Activated CD8-positive, alpha-beta T cell treated with anti-CD3 and anti-CD28 coated beads, Interleukin-2, amount 10 ng/mL, durations not matched to agents 7 days and 5 days (primary cell): Measurements from ENCODE around the gene PPAT. TPM values are rescaled to one million over a fixed set of nuclear protein-coding genes. Genes with fewer than 3 reads are reported as not detected.
"Not testable (repeated sequence)": the region's sequence is repeated elsewhere in the genome, so short reads cannot be mapped to it uniquely, and the experiment has no call there.

Experiments used
- ATAC-seq: fragments of 150-1000 bp; cut with Tn5 transposase; one replicate; pipeline ENCODE4 v1.10.0; 2021; ENCODE audit warnings: moderate library complexity
- CTCF ChIA-PET: fragments of 350-600 bp; sonication (Branson Sonifier 250); formaldehyde crosslinking; loops from one replicate; lab custom pipeline; 2021; ENCODE audit warnings: antibody characterized with exemption; lab: Charles Lee
- POLR2A ChIA-PET: fragments of 350-600 bp; sonication (Branson Sonifier 250); formaldehyde crosslinking; loops from one replicate; lab custom pipeline; 2021; ENCODE audit warnings: antibody characterized with exemption; lab: Charles Lee
- DNase-seq: peaks from one replicate; pipeline ENCODE4 v3.0.0-alpha.2; 2020
- H3K27ac Mint-ChIP-seq: one replicate; pipeline ENCODE4 v1.8.0; 2021; ENCODE audit warnings: mild to moderate bottlenecking, mixed read lengths
- H3K27me3 Mint-ChIP-seq: one replicate; pipeline ENCODE4 v1.8.0; 2021; ENCODE audit warnings: low read depth, mixed read lengths
- H3K36me3 Mint-ChIP-seq: one replicate; pipeline ENCODE4 v1.8.0; 2021; ENCODE audit warnings: low read depth, mixed read lengths
- H3K4me1 Mint-ChIP-seq: one replicate; pipeline ENCODE4 v1.8.0; 2021; ENCODE audit warnings: low read depth, mixed read lengths
- H3K4me3 Mint-ChIP-seq: one replicate; pipeline ENCODE4 v1.8.0; 2021; ENCODE audit warnings: mild to moderate bottlenecking, mixed read lengths
- H3K9me3 Mint-ChIP-seq: one replicate; pipeline ENCODE4 v1.8.0; 2022; ENCODE audit warnings: mixed read lengths; ENCODE audit not compliant: insufficient read depth
- total RNA-seq, 2 experiments: library from RNA; stranded (reverse); gene quantifications; one replicate each; pipeline ENCODE4 v1.2.3, GENCODE V29; 2021

Gene PPAT
- total RNA-seq, 2 experiments from 2014 or later, result 29.0 to 32.5 TPM

DNA sequence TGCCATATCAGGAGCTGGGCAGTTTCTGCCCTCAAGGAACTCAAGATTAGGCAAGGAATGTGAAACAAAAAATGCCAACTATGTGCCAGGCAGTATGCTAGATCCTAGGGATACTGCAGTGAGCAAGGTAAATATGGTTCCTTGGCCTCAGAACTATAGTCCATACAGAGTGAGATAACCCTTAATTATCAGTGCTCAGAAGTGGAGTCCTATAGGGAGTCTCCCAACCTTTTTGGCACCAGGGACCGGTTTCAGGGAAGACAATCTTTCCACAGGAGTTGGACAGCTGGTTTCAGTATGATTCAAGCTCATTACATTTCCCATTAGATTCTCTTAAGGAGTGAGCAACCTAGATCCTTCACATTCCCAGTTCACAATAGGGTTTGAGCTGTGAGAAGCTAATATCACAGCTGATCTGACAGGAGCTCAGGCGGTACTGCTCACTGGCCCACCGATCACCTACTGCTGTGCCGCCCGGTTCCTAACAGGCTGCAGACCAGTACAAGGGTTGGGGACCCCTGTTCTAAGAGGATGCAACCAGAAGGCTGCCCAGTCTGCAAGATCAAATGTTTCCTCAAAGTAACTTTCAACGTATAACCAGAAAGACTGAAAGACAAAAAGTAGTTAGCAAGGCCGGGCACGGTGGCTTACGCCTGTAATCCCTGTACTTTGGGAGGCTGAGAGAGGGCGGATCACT, 30.3 kb upstream of the PPAT start:
- peak overlapping the region; percentile 100 for H3K4me3 Mint-ChIP-seq
- ChIA-PET POLR2A (interaction anchor here (0.6 to 2.8 kb wide), 9 partner anchors 9 to 355 kb away, joined by 3 to 20 read pairs (median 4); partner anchors contain the start of genes AASDH, PAICS and PPAT), CTCF (interaction anchor here (0.6 to 2.7 kb wide), 5 partner anchors 25 to 371 kb away, joined by 3 to 8 read pairs (median 3); no protein-coding TSS in a partner anchor)
- ATAC-seq (no peak), DNase-seq (no peak)
- H3K27me3 Mint-ChIP-seq, result no peaks in the 10 kb centered on the region
- peaks cover 37% of the 10 kb centered on the region for H3K4me1 Mint-ChIP-seq
- peak overlapping the region; percentile 100 for H3K27ac Mint-ChIP-seq
- peaks cover 52% of the 10 kb centered on the region for H3K36me3 Mint-ChIP-seq
- no peaks in the 10 kb centered on the region for H3K9me3 Mint-ChIP-seq

DNA sequence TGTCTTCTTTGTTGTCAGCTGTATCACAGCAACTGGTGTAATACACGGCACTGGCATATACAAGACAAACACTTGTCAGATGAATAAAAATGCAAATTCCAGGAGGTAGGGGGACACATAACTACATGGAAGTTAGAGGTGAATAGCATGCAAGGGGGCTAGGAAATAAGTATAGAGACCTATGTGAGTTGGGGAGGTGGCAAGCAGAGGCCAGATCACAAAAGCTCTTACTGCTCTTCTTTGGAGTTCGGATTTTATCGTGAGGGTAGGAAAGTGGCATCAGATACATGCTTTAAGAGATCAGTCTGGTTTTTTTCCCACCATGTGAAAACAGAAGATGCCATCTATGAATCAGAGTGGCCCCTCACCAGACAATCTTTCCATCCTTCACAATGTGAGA, 29.2 kb upstream of the PPAT start:
- peaks cover 54% of the 10 kb centered on the region for H3K36me3 Mint-ChIP-seq
- POLR2A ChIA-PET, result interaction anchor here (1.0 to 2.8 kb wide), 2 partner anchors 11 to 28 kb away, joined by 3 to 20 read pairs; partner anchors contain the start of genes PAICS and PPAT

DNA sequence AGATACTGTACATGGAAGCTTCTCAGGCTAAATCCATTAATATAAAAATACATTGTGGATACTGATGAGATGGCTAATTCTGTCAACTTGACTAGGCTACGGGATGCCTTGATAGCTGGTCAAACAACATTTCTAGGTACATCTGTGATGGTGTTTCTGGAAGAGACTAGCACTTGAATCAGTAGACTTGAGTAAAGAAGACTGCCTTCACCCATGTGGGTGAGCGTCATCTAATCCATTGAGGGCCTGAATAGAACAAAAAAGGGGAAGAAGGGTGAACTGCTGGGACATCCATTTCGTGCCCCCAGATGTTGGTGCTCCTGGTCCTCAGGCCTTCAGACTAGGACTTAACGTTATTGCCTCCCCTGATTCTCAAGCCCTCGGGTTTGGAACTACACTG, 28.3 kb upstream of the PPAT start:
- ATAC-seq, result no peak
- no peaks in the 10 kb centered on the region for H3K27me3 Mint-ChIP-seq
- POLR2A ChIA-PET, result no interaction called here

More for the DNA sequence above, 29.2 kb upstream of the PPAT start:
- Mint-ChIP-seq H3K4me3 (no peak overlapping the region), H3K4me1 (peaks cover 28% of the 10 kb centered on the region), H3K27me3 (no peaks in the 10 kb centered on the region), H3K27ac (no peak overlapping the region), H3K9me3 (no peaks in the 10 kb centered on the region)
- DNase-seq (no peak), ATAC-seq (no peak)
- CTCF ChIA-PET, result interaction anchor here (2.7 kb wide), 1 partner anchor 40 kb away, joined by 8 read pairs; no protein-coding TSS in a partner anchor

GRCh38 chr4:56462157-56462556, 26.7 kb upstream of the PPAT start:
- Mint-ChIP-seq H3K4me1 (peaks cover 17% of the 10 kb centered on the region), H3K27ac (no peak overlapping the region), H3K9me3 (no peaks in the 10 kb centered on the region), H3K4me3 (no peak overlapping the region), H3K27me3 (no peaks in the 10 kb centered on the region), H3K36me3 (peaks cover 64% of the 10 kb centered on the region)
- CTCF ChIA-PET, result interaction anchor here (1.1 kb wide), 1 partner anchor 22 kb away, joined by 3 read pairs; no protein-coding TSS in a partner anchor
- POLR2A ChIA-PET, result no interaction called here
- ATAC-seq (no peak), DNase-seq (no peak)

More for the DNA sequence above, 28.3 kb upstream of the PPAT start:
- CTCF ChIA-PET, result no interaction called here
- Mint-ChIP-seq H3K9me3 (no peaks in the 10 kb centered on the region), H3K4me1 (peaks cover 21% of the 10 kb centered on the region), H3K36me3 (peaks cover 62% of the 10 kb centered on the region), H3K27ac (no peak overlapping the region), H3K4me3 (no peak overlapping the region)
- DNase-seq, result no peak

DNA sequence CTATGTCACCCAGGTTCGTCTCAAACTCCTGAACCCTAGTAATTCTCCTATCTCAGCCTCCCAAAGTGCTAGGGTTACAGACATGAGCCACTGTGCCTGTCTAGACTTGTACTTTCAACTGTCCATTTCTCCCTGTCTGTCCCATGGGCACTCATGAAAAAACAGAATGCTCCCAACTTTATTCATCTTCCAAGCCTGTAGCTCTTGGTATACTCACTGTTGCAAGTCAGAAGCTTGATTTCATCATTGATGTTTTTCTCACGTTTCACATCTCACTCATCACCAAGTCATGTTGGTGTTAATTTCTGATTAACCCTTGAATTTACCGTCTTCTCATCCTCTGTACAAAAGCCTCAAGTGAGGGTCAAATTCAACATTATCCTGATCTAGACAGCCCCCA, 24.7 kb upstream of the PPAT start:
- H3K4me3 Mint-ChIP-seq, result no peak overlapping the region
- POLR2A ChIA-PET, result interaction anchor here (0.8 to 2.1 kb wide), 3 partner anchors 9 to 24 kb away, joined by 3 to 7 read pairs (median 6); partner anchors contain the start of genes PAICS and PPAT
- no peaks in the 10 kb centered on the region for H3K27me3 Mint-ChIP-seq
- peaks cover 72% of the 10 kb centered on the region for H3K36me3 Mint-ChIP-seq
- CTCF ChIA-PET, result interaction anchor here (1.4 kb wide), 1 partner anchor 35 kb away, joined by 3 read pairs; no protein-coding TSS in a partner anchor
- no peaks in the 10 kb centered on the region for H3K9me3 Mint-ChIP-seq
- no peak overlapping the region for H3K27ac Mint-ChIP-seq
- ATAC-seq (no peak), DNase-seq (no peak)
- peaks cover 8% of the 10 kb centered on the region for H3K4me1 Mint-ChIP-seq

GRCh38 chr4:56450342-56450741, 14.9 kb upstream of the PPAT start:
- ATAC-seq (no peak), DNase-seq (no peak)
- H3K27me3 Mint-ChIP-seq, result no peaks in the 10 kb centered on the region
- no peak overlapping the region for H3K27ac Mint-ChIP-seq
- peaks cover 8% of the 10 kb centered on the region for H3K4me1 Mint-ChIP-seq
- ChIA-PET CTCF (interaction anchor here (2.5 kb wide), 1 partner anchor 14 kb away, joined by 11 read pairs; the partner anchor contains the start of genes PAICS and PPAT), POLR2A (interaction anchor here (1.0 kb wide), 1 partner anchor 18 kb away, joined by 3 read pairs; no protein-coding TSS in a partner anchor)
- H3K4me3 Mint-ChIP-seq, result no peak overlapping the region
- H3K9me3 Mint-ChIP-seq, result no peaks in the 10 kb centered on the region
- H3K36me3 Mint-ChIP-seq, result peaks cover 74% of the 10 kb centered on the region

DNA sequence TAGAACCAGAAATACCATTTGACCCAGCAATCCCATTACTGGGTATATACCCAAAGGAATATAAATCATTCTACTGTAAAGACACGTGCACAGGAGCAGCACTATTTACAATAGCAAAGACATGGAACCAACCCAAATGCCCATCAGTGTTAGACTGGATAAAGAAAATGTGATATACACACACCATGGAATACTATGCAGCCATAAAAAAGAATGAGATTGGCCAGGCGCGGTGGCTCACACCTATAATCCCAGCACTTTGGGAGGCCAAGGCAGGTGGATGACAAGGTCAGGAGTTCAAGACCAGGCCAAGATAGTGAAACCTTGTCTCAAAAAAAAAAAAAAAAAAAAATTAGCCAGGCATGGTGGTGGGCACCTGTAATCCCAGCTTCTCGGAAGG, 14.1 kb upstream of the PPAT start:
- Mint-ChIP-seq H3K36me3 (peaks cover 70% of the 10 kb centered on the region), H3K4me1 (peaks cover 13% of the 10 kb centered on the region)
- CTCF ChIA-PET, H3K27me3 Mint-ChIP-seq, H3K4me3 Mint-ChIP-seq, H3K27ac Mint-ChIP-seq, H3K9me3 Mint-ChIP-seq, DNase-seq, ATAC-seq: not testable (repeated sequence)
- POLR2A ChIA-PET, result interaction anchor here (1.0 kb wide), 1 partner anchor 19 kb away, joined by 3 read pairs; no protein-coding TSS in a partner anchor

DNA sequence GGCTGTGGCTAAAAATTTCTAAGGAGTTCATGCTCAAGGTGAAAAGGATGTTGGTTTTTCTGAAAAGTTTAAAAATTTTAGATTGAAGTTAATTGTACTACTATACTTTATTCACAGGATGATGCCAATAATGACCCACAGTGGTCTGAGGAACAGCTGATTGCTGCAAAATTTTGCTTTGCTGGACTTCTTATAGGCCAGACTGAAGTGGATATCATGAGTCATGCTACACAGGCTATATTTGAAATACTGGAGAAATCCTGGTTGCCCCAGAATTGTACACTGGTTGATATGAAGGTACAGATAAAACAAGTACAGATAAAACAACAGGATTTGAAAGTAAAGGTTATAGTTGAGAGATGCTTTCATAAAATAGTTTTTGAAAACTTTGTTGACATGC, 12.9 kb upstream of the PPAT start:
- Mint-ChIP-seq H3K4me3 (no peak overlapping the region), H3K27ac (no peak overlapping the region), H3K4me1 (peaks cover 19% of the 10 kb centered on the region), H3K9me3 (no peaks in the 10 kb centered on the region), H3K36me3 (peaks cover 69% of the 10 kb centered on the region), H3K27me3 (no peaks in the 10 kb centered on the region)
- ATAC-seq, result no peak
- CTCF ChIA-PET, result no interaction called here
- no peak for DNase-seq
- POLR2A ChIA-PET, result no interaction called here

DNA sequence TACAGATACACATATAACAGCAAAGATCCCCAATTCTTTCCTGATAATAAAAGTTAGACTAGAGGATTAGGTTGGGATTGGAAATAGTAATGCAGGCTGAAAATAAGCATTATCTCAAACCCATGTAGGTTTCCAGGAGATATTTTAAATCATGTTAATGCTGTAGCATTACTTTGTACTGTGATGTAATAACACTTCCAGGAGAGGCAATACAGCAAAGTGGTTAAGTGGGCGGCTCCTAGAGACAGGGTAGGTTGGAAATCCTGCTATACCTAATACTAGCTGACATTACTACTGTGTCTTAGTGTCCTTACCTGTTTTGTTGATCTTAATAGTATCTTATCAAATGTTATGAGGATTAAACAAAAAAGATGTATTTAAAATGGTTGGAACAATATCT, 10.3 kb upstream of the PPAT start:
- POLR2A ChIA-PET, result interaction anchor here (2.2 kb wide), 1 partner anchor 10 kb away, joined by 8 read pairs; the partner anchor contains the start of genes PAICS and PPAT
- ATAC-seq, result no peak
- no peak overlapping the region for H3K27ac Mint-ChIP-seq
- no peak for DNase-seq
- H3K4me1 Mint-ChIP-seq, result peaks cover 37% of the 10 kb centered on the region
- H3K36me3 Mint-ChIP-seq, result peaks cover 63% of the 10 kb centered on the region
- H3K27me3 Mint-ChIP-seq, result no peaks in the 10 kb centered on the region
- H3K9me3 Mint-ChIP-seq, result no peaks in the 10 kb centered on the region
- H3K4me3 Mint-ChIP-seq, result no peak overlapping the region
- CTCF ChIA-PET, result interaction anchor here (1.8 to 2.4 kb wide), 2 partner anchors 13 to 23 kb away, joined by 6 to 7 read pairs; no protein-coding TSS in a partner anchor

DNA sequence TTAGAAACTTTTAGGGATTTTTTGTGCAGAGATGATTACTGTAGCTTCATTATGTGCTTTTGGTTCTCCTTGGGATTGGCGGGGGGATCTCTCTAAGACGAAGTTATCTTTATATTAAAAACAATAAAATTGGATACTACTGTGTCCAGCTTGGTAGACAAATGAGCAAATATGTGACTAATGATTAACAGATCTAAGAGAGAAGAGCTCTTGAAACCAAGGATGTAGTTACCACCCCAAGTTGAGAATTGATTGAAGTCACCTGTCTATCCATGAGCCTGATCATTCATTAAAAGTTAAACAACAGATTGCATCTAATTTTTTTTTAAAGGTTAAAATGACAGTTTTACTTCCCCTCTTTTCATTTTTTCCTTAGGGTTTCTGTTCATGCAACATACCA, 9.3 kb upstream of the PPAT start:
- no peak for ATAC-seq
- H3K27ac Mint-ChIP-seq, result no peak overlapping the region
- H3K4me1 Mint-ChIP-seq, result peaks cover 46% of the 10 kb centered on the region
- H3K4me3 Mint-ChIP-seq, result no peak overlapping the region
- peaks cover 58% of the 10 kb centered on the region for H3K36me3 Mint-ChIP-seq
- no peaks in the 10 kb centered on the region for H3K9me3 Mint-ChIP-seq
- CTCF ChIA-PET, result interaction anchor here (1.0 to 2.4 kb wide), 3 partner anchors 9 to 24 kb away, joined by 6 to 7 read pairs (median 7); partner anchors contain the start of genes PAICS and PPAT
- no peak for DNase-seq
- no peaks in the 10 kb centered on the region for H3K27me3 Mint-ChIP-seq
- POLR2A ChIA-PET, result interaction anchor here (0.8 to 2.2 kb wide), 2 partner anchors 9 to 22 kb away, joined by 4 to 8 read pairs; partner anchors contain the start of genes PAICS and PPAT

DNA sequence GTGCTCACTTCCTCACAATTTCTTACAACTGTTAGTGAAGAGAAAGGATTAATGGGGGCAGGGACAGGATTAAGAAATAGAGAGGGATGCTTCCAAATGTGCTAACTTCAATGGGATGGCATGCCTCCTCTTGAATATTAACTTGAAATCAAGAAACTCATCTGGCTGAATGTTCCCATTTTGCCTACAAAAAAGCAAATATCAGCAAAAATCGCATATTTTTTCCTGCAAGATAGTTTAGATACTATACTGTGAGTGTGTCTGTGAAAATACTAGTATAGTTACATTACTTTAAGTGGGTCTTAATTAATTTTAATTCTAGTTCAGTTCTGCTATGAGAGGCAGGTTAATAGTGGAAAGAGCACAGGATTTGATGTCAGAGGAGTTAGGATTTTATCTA, 5.6 kb upstream of the PPAT start:
- Mint-ChIP-seq H3K27ac (peak overlapping the region; percentile 23), H3K9me3 (no peaks in the 10 kb centered on the region), H3K36me3 (peaks cover 50% of the 10 kb centered on the region), H3K4me3 (no peak overlapping the region), H3K27me3 (no peaks in the 10 kb centered on the region), H3K4me1 (peaks cover 58% of the 10 kb centered on the region)
- POLR2A ChIA-PET, result no interaction called here
- ATAC-seq (no peak), DNase-seq (no peak)
- CTCF ChIA-PET, result interaction anchor here (1.3 kb wide), 1 partner anchor 25 kb away, joined by 3 read pairs; no protein-coding TSS in a partner anchor
